ENCODE measurements around the gene SYPL1. TPM values are rescaled to one million over a fixed set of nuclear protein-coding genes. Genes with fewer than 3 reads are reported as not detected.

The SYPL1 gene
- total and polyA plus RNA-seq, 9 of the 15 experiments (the other 6 are each of a cell fraction or from before 2014, with no cell fraction given), result 23.8 to 214 (median 70.2) TPM

GRCh38 chr7:106153891-106154449 lies 41.9 kb upstream of the SYPL1 start (continued):
- no peak for TF ChIP-seq RBBP5 (IDR thresholded peaks at IDR 0.05; ENCODE audit: borderline replicate concordance, insufficient read depth, low read length, poor library complexity, severe bottlenecking)
- no peak for TF ChIP-seq FOXP1 (CRISPR knock-in tag; IDR thresholded peaks at IDR 0.05)
- TF ChIP-seq NFXL1 (CRISPR knock-in tag; IDR thresholded peaks at IDR 0.05), result no peak
- TF ChIP-seq MECOM (CRISPR knock-in tag; IDR thresholded peaks at IDR 0.05), result no peak
- TF ChIP-seq, protein P1, sequence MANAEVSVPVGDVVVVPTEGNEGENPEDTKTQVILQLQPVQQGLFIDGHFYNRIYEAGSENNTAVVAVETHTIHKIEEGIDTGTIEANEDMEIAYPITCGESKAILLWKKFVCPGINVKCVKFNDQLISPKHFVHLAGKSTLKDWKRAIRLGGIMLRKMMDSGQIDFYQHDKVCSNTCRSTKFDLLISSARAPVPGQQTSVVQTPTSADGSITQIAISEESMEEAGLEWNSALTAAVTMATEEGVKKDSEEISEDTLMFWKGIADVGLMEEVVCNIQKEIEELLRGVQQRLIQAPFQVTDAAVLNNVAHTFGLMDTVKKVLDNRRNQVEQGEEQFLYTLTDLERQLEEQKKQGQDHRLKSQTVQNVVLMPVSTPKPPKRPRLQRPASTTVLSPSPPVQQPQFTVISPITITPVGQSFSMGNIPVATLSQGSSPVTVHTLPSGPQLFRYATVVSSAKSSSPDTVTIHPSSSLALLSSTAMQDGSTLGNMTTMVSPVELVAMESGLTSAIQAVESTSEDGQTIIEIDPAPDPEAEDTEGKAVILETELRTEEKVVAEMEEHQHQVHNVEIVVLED (CRISPR knock-in tag; IDR thresholded peaks at IDR 0.05), result no peak
- TF ChIP-seq REST (IDR thresholded peaks at IDR 0.05; ENCODE audit: borderline replicate concordance), result peak; percentile 97
- no peak for TF ChIP-seq REST (CRISPR knock-in tag; IDR thresholded peaks at IDR 0.05; ENCODE audit: low read depth)
- TF ChIP-seq, protein P2, sequence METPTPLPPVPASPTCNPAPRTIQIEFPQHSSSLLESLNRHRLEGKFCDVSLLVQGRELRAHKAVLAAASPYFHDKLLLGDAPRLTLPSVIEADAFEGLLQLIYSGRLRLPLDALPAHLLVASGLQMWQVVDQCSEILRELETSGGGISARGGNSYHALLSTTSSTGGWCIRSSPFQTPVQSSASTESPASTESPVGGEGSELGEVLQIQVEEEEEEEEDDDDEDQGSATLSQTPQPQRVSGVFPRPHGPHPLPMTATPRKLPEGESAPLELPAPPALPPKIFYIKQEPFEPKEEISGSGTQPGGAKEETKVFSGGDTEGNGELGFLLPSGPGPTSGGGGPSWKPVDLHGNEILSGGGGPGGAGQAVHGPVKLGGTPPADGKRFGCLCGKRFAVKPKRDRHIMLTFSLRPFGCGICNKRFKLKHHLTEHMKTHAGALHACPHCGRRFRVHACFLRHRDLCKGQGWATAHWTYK (CRISPR knock-in tag; IDR thresholded peaks at IDR 0.05), result no peak
- TF ChIP-seq, protein P3, sequence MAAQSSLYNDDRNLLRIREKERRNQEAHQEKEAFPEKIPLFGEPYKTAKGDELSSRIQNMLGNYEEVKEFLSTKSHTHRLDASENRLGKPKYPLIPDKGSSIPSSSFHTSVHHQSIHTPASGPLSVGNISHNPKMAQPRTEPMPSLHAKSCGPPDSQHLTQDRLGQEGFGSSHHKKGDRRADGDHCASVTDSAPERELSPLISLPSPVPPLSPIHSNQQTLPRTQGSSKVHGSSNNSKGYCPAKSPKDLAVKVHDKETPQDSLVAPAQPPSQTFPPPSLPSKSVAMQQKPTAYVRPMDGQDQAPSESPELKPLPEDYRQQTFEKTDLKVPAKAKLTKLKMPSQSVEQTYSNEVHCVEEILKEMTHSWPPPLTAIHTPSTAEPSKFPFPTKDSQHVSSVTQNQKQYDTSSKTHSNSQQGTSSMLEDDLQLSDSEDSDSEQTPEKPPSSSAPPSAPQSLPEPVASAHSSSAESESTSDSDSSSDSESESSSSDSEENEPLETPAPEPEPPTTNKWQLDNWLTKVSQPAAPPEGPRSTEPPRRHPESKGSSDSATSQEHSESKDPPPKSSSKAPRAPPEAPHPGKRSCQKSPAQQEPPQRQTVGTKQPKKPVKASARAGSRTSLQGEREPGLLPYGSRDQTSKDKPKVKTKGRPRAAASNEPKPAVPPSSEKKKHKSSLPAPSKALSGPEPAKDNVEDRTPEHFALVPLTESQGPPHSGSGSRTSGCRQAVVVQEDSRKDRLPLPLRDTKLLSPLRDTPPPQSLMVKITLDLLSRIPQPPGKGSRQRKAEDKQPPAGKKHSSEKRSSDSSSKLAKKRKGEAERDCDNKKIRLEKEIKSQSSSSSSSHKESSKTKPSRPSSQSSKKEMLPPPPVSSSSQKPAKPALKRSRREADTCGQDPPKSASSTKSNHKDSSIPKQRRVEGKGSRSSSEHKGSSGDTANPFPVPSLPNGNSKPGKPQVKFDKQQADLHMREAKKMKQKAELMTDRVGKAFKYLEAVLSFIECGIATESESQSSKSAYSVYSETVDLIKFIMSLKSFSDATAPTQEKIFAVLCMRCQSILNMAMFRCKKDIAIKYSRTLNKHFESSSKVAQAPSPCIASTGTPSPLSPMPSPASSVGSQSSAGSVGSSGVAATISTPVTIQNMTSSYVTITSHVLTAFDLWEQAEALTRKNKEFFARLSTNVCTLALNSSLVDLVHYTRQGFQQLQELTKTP (IDR thresholded peaks at IDR 0.05; ENCODE audit: low read depth in 1 of 2, partially characterized antibody in 2 of 2), result no peak

Measured in K562 (cell line).